Fibroblast of villous mesenchyme (primary cell): ENCODE results near the gene HSD11B2. TPM values are rescaled to one million over a fixed set of nuclear protein-coding genes. Genes with fewer than 3 reads are reported as not detected.

Experiments
- DNase-seq: peaks from one replicate; pipeline ENCODE4 v3.0.0-alpha.2; 2010; ENCODE audit warnings: low read depth
- H3K4me3 ChIP-seq: 2 replicates; pipeline ENCODE4 v1.5.1; 2011; ENCODE audit warnings: low read depth, mild to moderate bottlenecking, low read length
- CTCF ChIP-seq: IDR thresholded peaks from 2 replicates; pipeline ENCODE4 v1.5.1; 2012; ENCODE audit warnings: low read depth, mild to moderate bottlenecking, low read length; ENCODE audit not compliant: insufficient read depth
- total RNA-seq: library from RNA; depleted of rRNA; stranded (reverse); fragments of >200 nt; gene quantifications from 2 replicates; pipeline ENCODE4 v1.2.3, GENCODE V29; 2012

Gene HSD11B2
- total RNA-seq, 1 donor = not detected

GRCh38 chr16:67443265-67443664, 12.3 kb downstream of the HSD11B2 start:
- no peak for TF ChIP-seq CTCF
- no peak overlapping the region for H3K4me3 ChIP-seq
- peak; percentile 81 for DNase-seq

- no peak for TF ChIP-seq CTCF
- DNase-seq = no peak
- H3K4me3 ChIP-seq = no peak overlapping the region
Measured at GRCh38 chr16:67444259-67445125, 13.6 kb downstream of the HSD11B2 start.

- H3K4me3 ChIP-seq = no peak overlapping the region
- DNase-seq = no peak
- no peak for TF ChIP-seq CTCF
Measured at GRCh38 chr16:67445126-67445426, 14.2 kb downstream of the HSD11B2 start.

- peak; percentile 12 for TF ChIP-seq CTCF
- no peak overlapping the region for H3K4me3 ChIP-seq
- no peak for DNase-seq
Measured at GRCh38 chr16:67445441-67445912, 14.6 kb downstream of the HSD11B2 start.

- DNase-seq = peak; percentile 79
- H3K4me3 ChIP-seq = no peak overlapping the region
- no peak for TF ChIP-seq CTCF
Measured at GRCh38 chr16:67445913-67446907, 15.3 kb downstream of the HSD11B2 start.

GRCh38 chr16:67446968-67447507, 16.1 kb downstream of the HSD11B2 start:
- H3K4me3 ChIP-seq = no peak overlapping the region
- no peak for TF ChIP-seq CTCF
- no peak for DNase-seq
